Uterus (tissue), 4 donors: ENCODE measurements around the gene HOXA1. TPM values are rescaled to one million over a fixed set of nuclear protein-coding genes. Genes with fewer than 3 reads are reported as not detected.

Experiments
- DNase-seq, 2 donors: peaks; one replicate each; pipeline ENCODE4 v3.0.0-alpha.2; 2019 to 2020
- H3K27ac ChIP-seq, 2 donors: fragments of 200-600 bp; sonication (generic); 1 replicate in 1 of 2; 2 replicates in 1 of 2; pipeline ENCODE4 v1.5.1; 2016 to 2018
- H3K27me3 ChIP-seq, 2 donors: fragments of 200-600 bp; sonication (generic); one replicate each; pipeline ENCODE4 v1.5.1; 2018 to 2019; ENCODE audit warnings: control low read depth in 1 of 2
- H3K36me3 ChIP-seq, 2 donors: fragments of 200-600 bp; sonication (generic); one replicate each; pipeline ENCODE4 v1.5.1; 2019; ENCODE audit warnings: control low read depth in 1 of 2
- H3K4me1 ChIP-seq, 2 donors: fragments of 200-600 bp; sonication (generic); one replicate each; pipeline ENCODE4 v1.5.1; 2018 to 2019; ENCODE audit warnings: control low read depth in 1 of 2
- H3K4me3 ChIP-seq, 2 donors: fragments of 200-600 bp; sonication (generic); 1 replicate in 1 of 2; 2 replicates in 1 of 2; pipeline ENCODE4 v1.5.1; 2018 to 2019; ENCODE audit warnings: mild to moderate bottlenecking in 1 of 2
- H3K9me3 ChIP-seq, 2 donors: fragments of 200-600 bp; sonication (generic); one replicate each; pipeline ENCODE4 v1.5.1; 2019; ENCODE audit warnings: control low read depth in 1 of 2
- POLR2A ChIP-seq, 2 donors: fragments of 450-650 bp; IDR thresholded peaks; one replicate each; pipeline ENCODE4 v1.6.1; 2016; ENCODE audit warnings: antibody characterized with exemption in 2 of 2, mild to moderate bottlenecking in 1 of 2, moderate library complexity in 1 of 2
- intact Hi-C: fragments of 100-400 bp; cut with DNase I; formaldehyde crosslinking; loops from one replicate; pipeline ENCODE4 v1.15.1; 2023; ENCODE audit warnings: low total_unique reads
- total RNA-seq, 4 donors: library from RNA; depleted of rRNA in 3 of 4; stranded (reverse); fragments of >200 nt in 3 of 4; gene quantifications; one replicate each; pipeline versions ENCODE4 v1.1.0 to v1.2.4, GENCODE V29; 2014 to 2023
- TF ChIP-seq, protein P1 (sequence below), 4 experiments: fragments of 200-600 bp in 2 of 4; fragments of 450-650 bp in 2 of 4; sonication (generic) in 2 of 4; IDR thresholded peaks; one replicate each; pipeline ENCODE4 v1.5.1; 2016 to 2019; ENCODE audit warnings: antibody characterized with exemption in 4 of 4, mild to moderate bottlenecking in 2 of 4, moderate library complexity in 1 of 4
- donor health status: DM: yes; HTN: yes; CAD: no.

The HOXA1 gene
- total RNA-seq, 4 donors from 2014 or later, result 0.28 to 2.0 (median 1.5) TPM

DNA sequence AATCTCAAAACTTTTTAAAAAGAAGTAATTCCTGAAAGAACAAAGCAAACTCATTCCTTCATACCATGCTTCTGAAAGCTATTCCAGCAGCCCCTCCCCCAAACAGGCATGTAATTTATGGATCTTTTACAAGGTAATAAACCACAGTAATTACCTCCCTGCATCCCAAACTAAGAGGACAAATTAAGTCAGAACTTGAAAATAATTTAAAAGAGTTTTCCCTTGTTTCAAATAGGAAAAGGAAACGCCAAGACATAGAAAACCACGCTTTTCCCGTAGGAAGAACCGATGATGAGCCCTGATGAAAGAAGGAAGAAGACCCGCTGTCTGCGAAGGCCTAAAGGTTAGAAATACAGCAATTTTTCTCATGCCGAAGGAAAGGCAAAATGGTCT lies 25.9 kb upstream of the HOXA1 start:
- H3K9me3 ChIP-seq, result no peaks in the 10 kb centered on the region
- TF ChIP-seq, protein P1, sequence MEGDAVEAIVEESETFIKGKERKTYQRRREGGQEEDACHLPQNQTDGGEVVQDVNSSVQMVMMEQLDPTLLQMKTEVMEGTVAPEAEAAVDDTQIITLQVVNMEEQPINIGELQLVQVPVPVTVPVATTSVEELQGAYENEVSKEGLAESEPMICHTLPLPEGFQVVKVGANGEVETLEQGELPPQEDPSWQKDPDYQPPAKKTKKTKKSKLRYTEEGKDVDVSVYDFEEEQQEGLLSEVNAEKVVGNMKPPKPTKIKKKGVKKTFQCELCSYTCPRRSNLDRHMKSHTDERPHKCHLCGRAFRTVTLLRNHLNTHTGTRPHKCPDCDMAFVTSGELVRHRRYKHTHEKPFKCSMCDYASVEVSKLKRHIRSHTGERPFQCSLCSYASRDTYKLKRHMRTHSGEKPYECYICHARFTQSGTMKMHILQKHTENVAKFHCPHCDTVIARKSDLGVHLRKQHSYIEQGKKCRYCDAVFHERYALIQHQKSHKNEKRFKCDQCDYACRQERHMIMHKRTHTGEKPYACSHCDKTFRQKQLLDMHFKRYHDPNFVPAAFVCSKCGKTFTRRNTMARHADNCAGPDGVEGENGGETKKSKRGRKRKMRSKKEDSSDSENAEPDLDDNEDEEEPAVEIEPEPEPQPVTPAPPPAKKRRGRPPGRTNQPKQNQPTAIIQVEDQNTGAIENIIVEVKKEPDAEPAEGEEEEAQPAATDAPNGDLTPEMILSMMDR (IDR thresholded peaks at IDR 0.05), result no peak
- no peak for TF ChIP-seq POLR2A (IDR thresholded peaks at IDR 0.05)
- DNase-seq, result no peak
- intact Hi-C loops, result no loop called here
- no peak overlapping the region for H3K4me3 ChIP-seq
- H3K27me3 ChIP-seq, result no peaks in the 10 kb centered on the region
- H3K4me1 ChIP-seq, result no peaks in the 10 kb centered on the region
- H3K27ac ChIP-seq, result peak overlapping the region in 1 of 2 donors; percentile 14
- H3K36me3 ChIP-seq, result no peaks in the 10 kb centered on the region

GRCh38 chr7:27119412-27119911 lies 23.7 kb upstream of the HOXA1 start:
- H3K4me1 ChIP-seq, result no peaks in the 10 kb centered on the region
- no peaks in the 10 kb centered on the region for H3K36me3 ChIP-seq
- TF ChIP-seq, protein P1 (IDR thresholded peaks at IDR 0.05), result no peak
- no peak for TF ChIP-seq POLR2A (IDR thresholded peaks at IDR 0.05)
- intact Hi-C loops, result no loop called here
- no peaks in the 10 kb centered on the region for H3K27me3 ChIP-seq
- no peaks in the 10 kb centered on the region for H3K9me3 ChIP-seq
- H3K4me3 ChIP-seq, result no peak overlapping the region
- H3K27ac ChIP-seq, result peak overlapping the region in 1 of 2 donors; percentile 7
- no peak for DNase-seq

- no peak for DNase-seq
- intact Hi-C loops, result no loop called here
- TF ChIP-seq POLR2A (IDR thresholded peaks at IDR 0.05), result no peak
- TF ChIP-seq, protein P1 (IDR thresholded peaks at IDR 0.05), result no peak
- Histone ChIP-seq H3K9me3 (no peaks in the 10 kb centered on the region), H3K27me3 (no peaks in the 10 kb centered on the region), H3K4me1 (peaks cover 0 to 4% of the 10 kb centered on the region in 2 donors), H3K36me3 (no peaks in the 10 kb centered on the region), H3K4me3 (no peak overlapping the region), H3K27ac (peak overlapping the region; percentile 77 to 80)
Measured at GRCh38 chr7:27118580-27118979, 22.8 kb upstream of the HOXA1 start.

DNA sequence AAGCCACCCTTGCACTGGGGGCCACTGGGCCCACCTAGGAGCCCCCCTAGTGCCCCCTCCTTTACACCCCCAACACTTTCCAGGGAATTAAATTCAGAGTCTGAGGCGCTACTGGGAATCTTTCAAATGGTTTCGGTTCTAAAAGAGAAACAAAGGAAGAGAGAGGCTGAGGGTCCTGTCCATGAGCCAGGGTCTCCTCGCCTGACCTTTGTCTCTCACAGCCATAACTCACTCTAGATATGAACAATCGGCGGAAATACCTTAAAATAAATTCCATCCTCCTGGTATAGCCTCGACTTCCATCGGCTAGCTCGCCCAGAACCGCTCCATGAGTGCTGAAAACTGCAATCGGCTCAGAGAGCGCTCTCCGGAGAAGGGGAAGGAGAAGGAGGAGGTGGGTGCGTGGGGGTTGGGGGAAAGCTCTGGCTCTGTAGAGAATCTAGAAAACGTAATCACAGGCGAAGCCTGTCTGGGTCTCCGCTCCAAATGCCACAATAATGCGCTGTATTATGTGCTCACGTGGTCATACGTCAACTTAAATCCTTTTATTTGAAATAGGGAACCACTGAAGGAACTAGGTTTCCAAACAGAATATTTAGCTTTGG lies 22.2 kb upstream of the HOXA1 start:
- peak overlapping the region; percentile 77 to 80 for H3K27ac ChIP-seq
- DNase-seq, result no peak
- intact Hi-C loops, result no loop called here

More for the DNA sequence above, 22.2 kb upstream of the HOXA1 start:
- no peak overlapping the region for H3K4me3 ChIP-seq
- H3K4me1 ChIP-seq, result peaks cover 0 to 4% of the 10 kb centered on the region in 2 donors
- TF ChIP-seq POLR2A (IDR thresholded peaks at IDR 0.05), result no peak
- TF ChIP-seq, protein P1 (IDR thresholded peaks at IDR 0.05), result no peak
- no peaks in the 10 kb centered on the region for H3K36me3 ChIP-seq
- no peaks in the 10 kb centered on the region for H3K9me3 ChIP-seq
- H3K27me3 ChIP-seq, result no peaks in the 10 kb centered on the region
